Left renal cortex interstitium (tissue), 4 donors: ENCODE results near the gene ZFAND3. TPM values are rescaled to one million over a fixed set of nuclear protein-coding genes. Genes with fewer than 3 reads are reported as not detected.
"Not testable (repeated sequence)": the region's sequence is repeated elsewhere in the genome, so short reads cannot be mapped to it uniquely, and the experiment has no call there.

Experiments used
- DNase-seq, 4 donors: peaks; one replicate each; pipeline ENCODE4 v3.0.0-alpha.2; 2013; ENCODE audit warnings: low read depth in 4 of 4, low spot score in 2 of 4, missing footprints in 1 of 4
- polyA plus RNA-seq, 4 donors: library from polyadenylated mRNA; unstranded; fragments of 120-200 nt; gene quantifications; one replicate each; pipeline ENCODE4 v1.2.1, GENCODE V29; 2013; ENCODE audit not compliant: insufficient read length in 4 of 4

The ZFAND3 gene
- polyA plus RNA-seq, 4 donors, result 134 to 161 (median 148) TPM

- DNase-seq, result no peak
These were observed 213.3 kb downstream of the ZFAND3 start for GRCh38 chr6:38032797-38033196.

- DNase-seq, result no peak
These were observed 214.0 kb downstream of the ZFAND3 start for GRCh38 chr6:38033442-38033982.

DNA sequence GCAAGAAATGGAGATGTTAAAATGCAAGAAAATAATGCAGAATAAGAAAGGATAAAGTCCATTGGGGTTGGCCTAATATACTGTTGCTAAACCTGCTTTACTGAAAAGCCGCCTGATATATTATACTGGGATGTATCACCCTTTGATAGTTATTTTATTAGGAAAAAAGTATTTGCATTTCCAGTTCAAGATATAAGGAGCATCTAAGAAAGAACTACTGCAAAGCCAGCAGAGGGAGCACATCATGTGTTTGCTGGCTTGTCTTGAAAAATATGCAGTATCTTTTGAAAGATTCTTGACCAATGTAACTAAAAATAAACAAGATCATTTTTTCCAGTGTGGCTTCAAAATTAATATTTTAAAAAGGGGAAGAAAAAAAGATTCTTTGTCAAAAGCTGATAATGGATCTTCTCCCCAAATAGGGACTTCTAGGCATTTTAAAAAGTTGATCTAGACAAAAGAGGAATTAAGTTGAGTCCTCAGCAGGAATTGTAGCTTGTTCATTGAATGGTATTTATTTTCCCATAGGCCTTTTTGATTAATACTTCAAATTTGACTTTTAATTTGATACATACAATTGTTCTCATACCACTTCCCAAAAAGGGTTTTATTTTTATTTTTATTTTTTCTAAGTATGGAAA, 214.9 kb downstream of the ZFAND3 start:
- DNase-seq, result no peak

DNA sequence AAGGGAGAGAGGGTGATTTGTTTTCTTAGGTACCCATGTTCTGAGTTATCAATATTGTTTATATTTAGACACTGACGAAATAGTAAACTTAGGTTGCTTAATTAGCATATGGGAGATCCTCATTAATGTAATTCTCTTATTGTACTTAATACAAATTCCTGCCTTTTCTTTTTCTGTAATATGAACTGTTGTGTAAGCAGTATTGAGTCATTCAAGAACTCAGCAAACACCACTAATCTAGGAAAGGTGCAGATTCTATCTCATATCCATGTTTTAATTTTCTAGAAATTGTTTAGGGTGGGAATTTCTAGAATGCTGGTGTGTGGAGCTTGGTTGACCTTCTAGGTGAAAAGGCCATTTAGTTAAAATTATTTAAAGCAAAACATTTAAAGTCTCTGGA, 216.0 kb downstream of the ZFAND3 start:
- DNase-seq, result no peak

GRCh38 chr6:38039502-38039901, 220.0 kb downstream of the ZFAND3 start:
- no peak for DNase-seq

DNA sequence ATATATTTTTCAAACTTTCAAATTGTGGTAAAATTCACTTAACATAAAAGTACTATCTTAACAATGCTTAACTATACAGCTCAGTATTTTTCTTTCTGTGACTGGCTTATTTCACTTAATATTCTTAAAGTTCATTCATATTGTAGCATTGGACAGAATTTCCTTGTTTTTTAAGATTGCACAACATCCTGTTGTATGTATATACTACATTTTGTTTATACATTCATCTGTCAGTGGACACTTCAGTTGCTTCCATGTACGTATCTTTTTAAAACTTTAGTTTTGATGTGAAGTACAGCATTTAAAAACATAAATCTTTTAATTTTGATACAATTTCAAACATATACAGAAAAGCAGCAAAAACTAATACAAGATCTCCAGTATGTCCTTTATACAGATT, 220.7 kb downstream of the ZFAND3 start:
- no peak for DNase-seq

- DNase-seq, result no peak
These were observed 223.8 kb downstream of the ZFAND3 start for GRCh38 chr6:38043259-38043753.

- DNase-seq, result no peak
These were observed 226.3 kb downstream of the ZFAND3 start for GRCh38 chr6:38045701-38046305.

- DNase-seq, result no peak
These were observed 228.0 kb downstream of the ZFAND3 start for GRCh38 chr6:38047562-38047961.

DNA sequence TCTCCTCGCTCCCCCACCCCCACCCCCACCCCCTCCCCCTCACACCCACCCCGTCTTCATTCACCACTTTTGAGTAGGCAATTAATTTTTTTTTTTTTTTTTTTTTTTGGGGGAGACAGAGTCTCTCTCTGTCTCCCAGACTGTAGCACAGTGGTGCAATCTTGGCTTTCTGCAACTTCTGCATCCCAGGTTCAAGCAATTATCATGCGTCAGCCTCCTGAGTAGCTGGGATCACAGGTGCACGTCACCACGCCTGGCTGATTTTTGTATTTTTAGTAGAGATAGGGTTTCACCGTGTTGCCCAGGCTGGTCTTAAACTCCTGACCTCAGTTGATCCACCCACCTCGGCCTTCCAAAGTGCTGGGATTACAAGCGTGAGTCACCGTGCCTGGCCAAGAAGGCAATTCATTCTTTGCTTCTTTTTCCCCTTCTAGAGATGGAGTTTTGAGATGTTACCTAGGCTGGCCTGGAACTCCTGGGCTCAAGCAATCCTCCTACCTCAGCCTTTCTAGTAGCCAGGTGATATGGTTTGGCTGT, 230.4 kb downstream of the ZFAND3 start:
- not testable (repeated sequence) for DNase-seq

DNA sequence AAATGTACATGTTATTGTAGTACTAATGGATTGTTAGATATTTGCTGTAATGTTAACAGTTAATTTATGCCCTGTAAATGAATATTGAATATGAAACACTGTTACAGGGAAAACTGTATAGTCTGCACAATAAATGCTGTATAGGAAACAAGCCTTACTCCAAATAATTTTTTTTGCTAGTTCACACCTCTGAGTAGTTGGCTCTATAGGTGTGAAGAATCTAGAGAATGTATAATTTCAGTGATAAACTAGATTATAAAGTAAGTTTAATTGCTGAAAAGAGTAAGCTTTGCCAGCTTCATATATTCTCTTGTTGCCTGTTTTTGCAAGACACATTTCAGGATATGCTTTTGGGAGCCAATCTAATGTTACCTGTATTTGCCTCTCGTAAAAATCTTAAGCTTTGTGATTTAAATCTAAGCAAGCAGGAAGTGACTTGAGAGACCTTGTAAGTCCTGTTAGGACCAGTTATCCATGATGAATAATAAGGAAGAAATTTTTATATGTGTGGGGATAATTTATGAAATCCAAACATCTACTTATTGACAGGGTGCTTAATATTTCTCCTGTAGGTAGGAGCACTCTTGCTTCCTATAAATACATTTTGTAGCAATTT, 232.4 kb downstream of the ZFAND3 start:
- DNase-seq, result no peak

DNA sequence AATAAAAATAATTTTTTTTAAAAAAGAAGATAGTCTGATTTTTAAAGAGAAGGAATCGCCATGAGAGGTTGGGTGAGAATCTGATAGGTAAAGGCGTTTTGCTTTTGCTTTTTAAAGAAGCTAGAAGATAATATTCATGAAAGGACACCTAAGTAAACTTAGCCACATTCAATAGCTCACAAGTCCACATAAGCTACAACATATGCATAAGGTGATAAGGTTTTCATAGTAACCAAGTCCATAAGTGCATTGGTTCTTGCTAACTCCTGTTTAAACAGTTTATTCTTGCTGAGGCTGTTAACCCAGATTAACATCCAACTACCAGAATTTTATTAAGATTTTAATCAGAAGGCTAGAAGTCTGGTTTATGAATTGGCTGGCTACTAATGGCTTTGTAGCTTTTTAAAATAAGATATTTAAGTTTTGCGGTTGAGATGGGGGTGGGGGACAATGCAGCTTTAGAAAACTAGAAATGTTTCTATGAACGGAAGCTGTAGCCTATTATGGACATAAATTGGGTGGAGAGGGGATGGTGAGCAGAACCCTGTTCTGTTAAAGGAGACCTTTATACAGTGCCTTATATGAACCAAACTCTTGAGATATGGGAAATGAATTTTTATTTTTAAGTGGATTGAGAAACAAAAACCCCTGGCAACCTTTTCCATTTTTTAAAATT, 235.1 kb downstream of the ZFAND3 start:
- DNase-seq, result no peak

DNA sequence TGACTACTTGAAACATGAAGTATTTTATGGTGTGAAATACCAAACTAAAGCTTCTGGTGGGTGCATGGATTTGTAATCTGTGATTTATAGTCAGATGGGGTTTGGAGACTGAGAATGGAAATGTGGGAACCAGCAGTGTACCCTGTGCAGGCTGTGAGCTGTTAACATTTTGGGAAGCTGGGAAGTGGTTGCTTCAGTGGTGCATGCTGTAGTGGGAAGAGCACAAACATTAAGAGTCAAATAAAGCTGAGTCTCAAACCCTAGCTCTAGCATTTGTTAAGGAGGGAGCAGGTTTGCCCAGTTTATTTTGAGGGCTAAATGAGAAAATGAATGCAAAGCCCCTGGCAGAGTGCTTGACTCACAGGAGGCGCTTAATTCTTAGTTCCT, 235.7 kb downstream of the ZFAND3 start:
- no peak for DNase-seq

- DNase-seq, result no peak
These were observed 236.8 kb downstream of the ZFAND3 start for GRCh38 chr6:38056361-38056760.

DNA sequence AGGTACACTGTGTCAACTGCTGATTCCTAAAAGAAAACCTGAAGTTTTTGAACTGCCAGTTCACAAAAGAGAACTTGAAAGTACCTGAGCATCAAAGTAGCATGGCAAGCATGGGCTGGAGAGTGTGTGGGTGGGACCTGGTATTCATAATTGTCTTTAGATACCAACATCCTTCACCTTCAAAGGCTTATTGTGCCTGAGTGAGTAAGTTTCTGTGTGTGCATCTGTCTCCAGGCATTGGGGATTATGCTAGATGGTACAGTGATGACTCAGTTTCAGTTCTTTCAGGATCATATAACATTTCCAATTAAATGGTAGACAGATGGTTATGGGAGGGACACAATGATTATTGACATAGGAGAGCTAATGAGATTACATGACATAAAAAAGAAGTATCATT, 238.5 kb downstream of the ZFAND3 start:
- DNase-seq, result no peak

DNA sequence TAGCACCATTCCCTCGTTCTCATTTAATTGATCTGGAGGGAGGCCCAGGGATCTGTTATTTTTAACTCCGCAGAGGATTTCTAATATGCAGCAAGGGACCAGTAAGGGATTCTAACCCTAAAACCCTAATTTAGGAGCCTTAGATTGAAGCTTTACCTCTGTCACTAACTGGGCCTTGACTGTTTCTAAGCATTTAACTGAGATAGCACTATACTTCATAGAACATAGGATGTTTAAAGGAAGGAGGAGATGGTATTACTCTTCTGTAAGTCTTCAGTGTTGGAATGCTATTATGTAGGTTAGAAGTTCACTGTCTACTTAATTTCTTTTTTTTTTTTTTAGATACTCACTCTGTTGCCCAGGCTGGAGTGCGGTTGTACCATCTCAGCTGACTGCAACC, 242.5 kb downstream of the ZFAND3 start:
- DNase-seq, result no peak

DNA sequence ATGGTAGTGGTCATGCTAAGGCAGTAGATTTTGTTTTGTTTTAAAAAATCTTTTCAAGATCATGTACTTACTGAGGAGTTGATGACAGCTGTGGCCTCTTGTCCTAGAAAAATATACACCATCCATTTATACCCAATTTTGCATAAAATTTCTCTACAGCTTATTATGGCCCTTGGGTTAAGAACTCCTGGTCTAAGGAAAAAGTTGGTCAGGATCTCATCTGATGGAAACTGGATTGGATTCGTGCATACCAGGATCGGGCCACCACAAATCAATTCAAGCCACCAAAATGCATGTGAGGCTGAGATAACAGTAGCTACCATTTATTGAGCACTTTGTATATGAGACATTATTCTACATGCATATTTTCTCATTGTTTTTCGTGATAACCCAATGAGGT, 244.4 kb downstream of the ZFAND3 start:
- DNase-seq, result no peak

GRCh38 chr6:38064431-38064830, 244.9 kb downstream of the ZFAND3 start:
- no peak for DNase-seq

GRCh38 chr6:38065734-38066305, 246.3 kb downstream of the ZFAND3 start:
- no peak for DNase-seq

DNA sequence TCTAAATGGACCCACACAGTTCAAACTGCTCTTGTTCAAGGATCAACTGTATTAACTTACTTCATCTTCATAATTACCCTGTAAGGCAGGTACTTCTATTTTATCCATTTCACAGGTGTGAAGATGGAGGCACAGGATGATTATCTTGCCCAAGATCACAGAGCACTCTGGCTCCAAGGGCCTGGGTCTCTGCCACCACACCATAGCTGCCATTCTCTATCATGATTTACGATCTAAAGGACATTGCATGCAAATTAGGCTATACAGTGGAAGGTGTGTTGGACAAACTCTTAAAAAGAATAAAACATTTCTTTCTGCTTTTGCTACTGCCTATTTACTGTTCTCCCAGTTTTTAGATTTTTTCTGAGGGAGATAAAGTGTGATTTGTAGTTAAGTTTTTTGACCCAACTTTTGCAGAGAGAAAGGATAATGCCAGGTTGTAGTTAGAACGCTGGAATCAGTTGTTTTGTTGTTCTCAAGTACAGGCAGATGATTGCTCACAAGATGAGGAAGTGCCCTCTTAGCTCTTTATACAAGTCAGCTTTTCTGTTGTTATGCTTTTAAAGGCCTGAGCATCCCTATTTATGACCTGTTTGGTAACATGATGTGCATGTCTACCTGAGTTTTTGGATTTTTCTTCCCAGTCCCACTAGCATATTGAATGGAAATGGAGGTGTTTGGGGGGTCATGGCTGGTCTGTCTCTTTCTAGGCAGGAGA, 247.9 kb downstream of the ZFAND3 start:
- no peak for DNase-seq
